HepG2 (cell line): Measurements from ENCODE around the gene GFY. TPM values are rescaled to one million over a fixed set of nuclear protein-coding genes. Genes with fewer than 3 reads are reported as not detected.

ENCODE experiments used
- BCL6 ChIP-seq: IDR thresholded peaks from 2 replicates; pipeline ENCODE4 v1.6.1; 2016; ENCODE audit warnings: missing genetic modification reagents, missing compliant biosample characterization
- CHCHD3 ChIP-seq: sonication (generic); formaldehyde crosslinking; IDR thresholded peaks from 2 replicates; pipeline ENCODE4 v1.8.0; 2022; ENCODE audit warnings: mild to moderate bottlenecking, missing genetic modification reagents, moderate library complexity
- FOSL2 ChIP-seq: sonication (generic); formaldehyde crosslinking; IDR thresholded peaks from 2 replicates; pipeline ENCODE4 v1.4.0; 2020; ENCODE audit warnings: missing genetic modification reagents
- IKZF4 ChIP-seq: sonication (generic); formaldehyde crosslinking; IDR thresholded peaks from 2 replicates; pipeline ENCODE4 v1.5.1; 2020; ENCODE audit warnings: borderline replicate concordance, mild to moderate bottlenecking, low read depth, missing genetic modification reagents; ENCODE audit errors: not compliant biosample characterization
- KLF9 ChIP-seq: IDR thresholded peaks from 2 replicates; pipeline ENCODE4 v1.6.1; 2016; ENCODE audit warnings: low read depth
- MBD4 ChIP-seq: IDR thresholded peaks from 2 replicates; pipeline ENCODE4 v1.6.1; 2012; ENCODE audit warnings: low read length, inconsistent platforms, borderline replicate concordance
- ONECUT2 ChIP-seq: sonication (generic); formaldehyde crosslinking; IDR thresholded peaks from 2 replicates; pipeline ENCODE4 v1.4.0; 2020; ENCODE audit warnings: missing genetic modification reagents
- REPIN1 ChIP-seq: sonication (generic); formaldehyde crosslinking; IDR thresholded peaks from 2 replicates; pipeline ENCODE4 v1.8.0; 2022; ENCODE audit warnings: missing genetic modification reagents, low read depth, mild to moderate bottlenecking, borderline replicate concordance
- TEAD2 ChIP-seq: sonication (generic); formaldehyde crosslinking; IDR thresholded peaks from 2 replicates; pipeline ENCODE4 v1.9.0; 2021; ENCODE audit warnings: missing genetic modification reagents
- TOPORS ChIP-seq: sonication (generic); formaldehyde crosslinking; IDR thresholded peaks from 2 replicates; pipeline ENCODE4 v1.8.0; 2023; ENCODE audit warnings: mild to moderate bottlenecking, missing genetic modification reagents
- ZNF44 ChIP-seq: sonication (generic); formaldehyde crosslinking; IDR thresholded peaks from 2 replicates; pipeline ENCODE4 v1.5.1; 2020; ENCODE audit warnings: mild to moderate bottlenecking, missing genetic modification reagents
- ZNF441 ChIP-seq: sonication (generic); formaldehyde crosslinking; IDR thresholded peaks from 2 replicates; pipeline ENCODE4 v1.7.0; 2021; ENCODE audit warnings: missing genetic modification reagents, borderline replicate concordance
- polyA plus RNA-seq, 8 experiments: library from polyadenylated mRNA; depleted of rRNA in 3 of 8; stranded (reverse) in 7 of 8; unstranded in 1 of 8; fragments of >200 nt; fragmentation: Illumina TruSeq in 4 of 8; extraction: Trizol in 4 of 8; gene quantifications; 2 replicates each; pipeline versions ENCODE4 v1.2.1 to v1.2.3, GENCODE V29; 2011 to 2016; ENCODE audit warnings: low read depth in 4 of 8, missing spikeins in 1 of 8, mixed read lengths in 1 of 8; ENCODE audit not compliant: insufficient read depth in 1 of 8
- total RNA-seq, 5 experiments: library from RNA; depleted of rRNA; stranded (reverse); fragments of >200 nt; fragmentation: Illumina TruSeq; extraction: Trizol; gene quantifications; 2 replicates each; pipeline ENCODE4 v1.2.3, GENCODE V29; 2016; ENCODE audit warnings: low read depth in 1 of 5
- TF ChIP-seq, protein P1 (sequence below): sonication (generic); formaldehyde crosslinking; IDR thresholded peaks from 2 replicates; pipeline ENCODE4 v1.5.0; 2020; ENCODE audit warnings: mild to moderate bottlenecking, missing genetic modification reagents, borderline replicate concordance
- TF ChIP-seq, protein P2 (sequence below): sonication (generic); formaldehyde crosslinking; IDR thresholded peaks from 2 replicates; pipeline ENCODE4 v1.5.1; 2020; ENCODE audit warnings: missing genetic modification reagents, mild to moderate bottlenecking, borderline replicate concordance
- TF ChIP-seq, protein P3 (sequence below): sonication (generic); formaldehyde crosslinking; IDR thresholded peaks from 2 replicates; pipeline ENCODE4 v1.5.0; 2020; ENCODE audit warnings: missing genetic modification reagents
- TF ChIP-seq, protein P4 (sequence below): fragments of 450-650 bp; IDR thresholded peaks from 2 replicates; pipeline ENCODE4 v1.6.1; 2016
- TF ChIP-seq, protein P5 (sequence below): sonication (generic); formaldehyde crosslinking; IDR thresholded peaks from 2 replicates; pipeline ENCODE4 v1.4.0; 2020; ENCODE audit warnings: mild to moderate bottlenecking, missing genetic modification reagents

GFY gene
- total and polyA plus RNA-seq, 2 of the 13 experiments (the other 11 are each of a cell fraction or from before 2014, with no cell fraction given): not detected

DNA sequence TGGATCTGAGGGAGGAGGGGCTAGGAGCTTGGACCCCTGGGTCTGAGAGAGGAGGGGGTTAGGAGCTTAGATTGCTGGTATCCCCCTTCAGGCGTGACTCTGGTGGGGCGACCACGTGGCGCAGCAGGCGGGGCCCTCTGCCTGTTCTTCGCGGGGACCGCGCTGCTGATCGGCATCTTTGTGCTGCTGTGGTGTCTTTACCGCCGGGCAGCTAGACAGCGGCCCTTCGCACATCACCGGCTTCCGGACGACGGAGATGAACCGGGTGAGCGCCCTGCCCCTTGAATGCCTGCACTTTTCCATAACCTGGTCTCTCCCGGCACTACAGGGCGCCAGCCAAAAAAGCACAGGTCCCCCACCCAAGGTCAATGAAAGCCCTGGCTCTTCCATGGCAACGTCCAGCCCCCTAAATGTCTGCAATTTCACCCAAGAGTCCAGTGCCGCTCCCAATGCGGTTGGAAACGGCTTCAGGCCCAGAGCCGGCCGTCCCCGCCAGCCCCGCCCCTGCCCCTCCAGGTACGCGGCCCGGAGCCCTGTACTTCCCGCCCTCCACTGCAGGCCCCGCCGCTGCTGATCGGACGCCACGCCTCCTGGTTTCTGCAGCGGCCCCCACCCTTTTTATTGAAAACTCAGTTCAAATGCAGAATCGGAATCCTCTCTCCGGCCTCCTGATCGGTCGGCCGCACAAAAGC, 2.8 kb downstream of the GFY start (continued):
- TF ChIP-seq, protein P1, sequence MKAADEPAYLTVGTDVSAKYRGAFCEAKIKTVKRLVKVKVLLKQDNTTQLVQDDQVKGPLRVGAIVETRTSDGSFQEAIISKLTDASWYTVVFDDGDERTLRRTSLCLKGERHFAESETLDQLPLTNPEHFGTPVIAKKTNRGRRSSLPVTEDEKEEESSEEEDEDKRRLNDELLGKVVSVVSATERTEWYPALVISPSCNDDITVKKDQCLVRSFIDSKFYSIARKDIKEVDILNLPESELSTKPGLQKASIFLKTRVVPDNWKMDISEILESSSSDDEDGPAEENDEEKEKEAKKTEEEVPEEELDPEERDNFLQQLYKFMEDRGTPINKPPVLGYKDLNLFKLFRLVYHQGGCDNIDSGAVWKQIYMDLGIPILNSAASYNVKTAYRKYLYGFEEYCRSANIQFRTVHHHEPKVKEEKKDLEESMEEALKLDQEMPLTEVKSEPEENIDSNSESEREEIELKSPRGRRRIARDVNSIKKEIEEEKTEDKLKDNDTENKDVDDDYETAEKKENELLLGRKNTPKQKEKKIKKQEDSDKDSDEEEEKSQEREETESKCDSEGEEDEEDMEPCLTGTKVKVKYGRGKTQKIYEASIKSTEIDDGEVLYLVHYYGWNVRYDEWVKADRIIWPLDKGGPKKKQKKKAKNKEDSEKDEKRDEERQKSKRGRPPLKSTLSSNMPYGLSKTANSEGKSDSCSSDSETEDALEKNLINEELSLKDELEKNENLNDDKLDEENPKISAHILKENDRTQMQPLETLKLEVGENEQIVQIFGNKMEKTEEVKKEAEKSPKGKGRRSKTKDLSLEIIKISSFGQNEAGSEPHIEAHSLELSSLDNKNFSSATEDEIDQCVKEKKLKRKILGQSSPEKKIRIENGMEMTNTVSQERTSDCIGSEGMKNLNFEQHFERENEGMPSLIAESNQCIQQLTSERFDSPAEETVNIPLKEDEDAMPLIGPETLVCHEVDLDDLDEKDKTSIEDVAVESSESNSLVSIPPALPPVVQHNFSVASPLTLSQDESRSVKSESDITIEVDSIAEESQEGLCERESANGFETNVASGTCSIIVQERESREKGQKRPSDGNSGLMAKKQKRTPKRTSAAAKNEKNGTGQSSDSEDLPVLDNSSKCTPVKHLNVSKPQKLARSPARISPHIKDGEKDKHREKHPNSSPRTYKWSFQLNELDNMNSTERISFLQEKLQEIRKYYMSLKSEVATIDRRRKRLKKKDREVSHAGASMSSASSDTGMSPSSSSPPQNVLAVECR (CRISPR knock-in tag): peak; percentile 18; the same call in 1 of the 2 replicates
- TF ChIP-seq ZNF441 (CRISPR knock-in tag): no peak
- TF ChIP-seq, protein P2, sequence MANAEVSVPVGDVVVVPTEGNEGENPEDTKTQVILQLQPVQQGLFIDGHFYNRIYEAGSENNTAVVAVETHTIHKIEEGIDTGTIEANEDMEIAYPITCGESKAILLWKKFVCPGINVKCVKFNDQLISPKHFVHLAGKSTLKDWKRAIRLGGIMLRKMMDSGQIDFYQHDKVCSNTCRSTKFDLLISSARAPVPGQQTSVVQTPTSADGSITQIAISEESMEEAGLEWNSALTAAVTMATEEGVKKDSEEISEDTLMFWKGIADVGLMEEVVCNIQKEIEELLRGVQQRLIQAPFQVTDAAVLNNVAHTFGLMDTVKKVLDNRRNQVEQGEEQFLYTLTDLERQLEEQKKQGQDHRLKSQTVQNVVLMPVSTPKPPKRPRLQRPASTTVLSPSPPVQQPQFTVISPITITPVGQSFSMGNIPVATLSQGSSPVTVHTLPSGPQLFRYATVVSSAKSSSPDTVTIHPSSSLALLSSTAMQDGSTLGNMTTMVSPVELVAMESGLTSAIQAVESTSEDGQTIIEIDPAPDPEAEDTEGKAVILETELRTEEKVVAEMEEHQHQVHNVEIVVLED (CRISPR knock-in tag): no peak
- TF ChIP-seq CHCHD3: no peak
- no peak for TF ChIP-seq BCL6
- no peak for TF ChIP-seq ZNF44
- no peak for TF ChIP-seq TEAD2 (CRISPR knock-in tag)
- TF ChIP-seq, protein P3, sequence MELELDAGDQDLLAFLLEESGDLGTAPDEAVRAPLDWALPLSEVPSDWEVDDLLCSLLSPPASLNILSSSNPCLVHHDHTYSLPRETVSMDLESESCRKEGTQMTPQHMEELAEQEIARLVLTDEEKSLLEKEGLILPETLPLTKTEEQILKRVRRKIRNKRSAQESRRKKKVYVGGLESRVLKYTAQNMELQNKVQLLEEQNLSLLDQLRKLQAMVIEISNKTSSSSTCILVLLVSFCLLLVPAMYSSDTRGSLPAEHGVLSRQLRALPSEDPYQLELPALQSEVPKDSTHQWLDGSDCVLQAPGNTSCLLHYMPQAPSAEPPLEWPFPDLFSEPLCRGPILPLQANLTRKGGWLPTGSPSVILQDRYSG (CRISPR knock-in tag): no peak
- TF ChIP-seq FOSL2 (CRISPR knock-in tag): no peak
- TF ChIP-seq REPIN1 (CRISPR knock-in tag): no peak
- TF ChIP-seq, protein P4, sequence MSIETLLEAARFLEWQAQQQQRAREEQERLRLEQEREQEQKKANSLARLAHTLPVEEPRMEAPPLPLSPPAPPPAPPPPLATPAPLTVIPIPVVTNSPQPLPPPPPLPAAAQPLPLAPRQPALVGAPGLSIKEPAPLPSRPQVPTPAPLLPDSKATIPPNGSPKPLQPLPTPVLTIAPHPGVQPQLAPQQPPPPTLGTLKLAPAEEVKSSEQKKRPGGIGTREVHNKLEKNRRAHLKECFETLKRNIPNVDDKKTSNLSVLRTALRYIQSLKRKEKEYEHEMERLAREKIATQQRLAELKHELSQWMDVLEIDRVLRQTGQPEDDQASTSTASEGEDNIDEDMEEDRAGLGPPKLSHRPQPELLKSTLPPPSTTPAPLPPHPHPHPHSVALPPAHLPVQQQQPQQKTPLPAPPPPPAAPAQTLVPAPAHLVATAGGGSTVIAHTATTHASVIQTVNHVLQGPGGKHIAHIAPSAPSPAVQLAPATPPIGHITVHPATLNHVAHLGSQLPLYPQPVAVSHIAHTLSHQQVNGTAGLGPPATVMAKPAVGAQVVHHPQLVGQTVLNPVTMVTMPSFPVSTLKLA: no peak
- no peak for TF ChIP-seq ONECUT2
- no peak for TF ChIP-seq TOPORS (CRISPR knock-in tag)
- no peak for TF ChIP-seq IKZF4 (CRISPR knock-in tag)
- no peak for TF ChIP-seq KLF9
- TF ChIP-seq MBD4: no peak
- TF ChIP-seq, protein P5, sequence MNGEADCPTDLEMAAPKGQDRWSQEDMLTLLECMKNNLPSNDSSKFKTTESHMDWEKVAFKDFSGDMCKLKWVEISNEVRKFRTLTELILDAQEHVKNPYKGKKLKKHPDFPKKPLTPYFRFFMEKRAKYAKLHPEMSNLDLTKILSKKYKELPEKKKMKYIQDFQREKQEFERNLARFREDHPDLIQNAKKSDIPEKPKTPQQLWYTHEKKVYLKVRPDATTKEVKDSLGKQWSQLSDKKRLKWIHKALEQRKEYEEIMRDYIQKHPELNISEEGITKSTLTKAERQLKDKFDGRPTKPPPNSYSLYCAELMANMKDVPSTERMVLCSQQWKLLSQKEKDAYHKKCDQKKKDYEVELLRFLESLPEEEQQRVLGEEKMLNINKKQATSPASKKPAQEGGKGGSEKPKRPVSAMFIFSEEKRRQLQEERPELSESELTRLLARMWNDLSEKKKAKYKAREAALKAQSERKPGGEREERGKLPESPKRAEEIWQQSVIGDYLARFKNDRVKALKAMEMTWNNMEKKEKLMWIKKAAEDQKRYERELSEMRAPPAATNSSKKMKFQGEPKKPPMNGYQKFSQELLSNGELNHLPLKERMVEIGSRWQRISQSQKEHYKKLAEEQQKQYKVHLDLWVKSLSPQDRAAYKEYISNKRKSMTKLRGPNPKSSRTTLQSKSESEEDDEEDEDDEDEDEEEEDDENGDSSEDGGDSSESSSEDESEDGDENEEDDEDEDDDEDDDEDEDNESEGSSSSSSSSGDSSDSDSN: peak; percentile 28; the same call in 1 of the 2 replicates
